ENCODE data around the gene LAMTOR2.

LAMTOR2 gene

GRCh38 chr1:156074661-156075060 is 20.1 kb downstream of the LAMTOR2 start:
- DNase-seq, result no peak

GRCh38 chr1:156075162-156075561 is 20.6 kb downstream of the LAMTOR2 start:
- no peak for DNase-seq

DNA sequence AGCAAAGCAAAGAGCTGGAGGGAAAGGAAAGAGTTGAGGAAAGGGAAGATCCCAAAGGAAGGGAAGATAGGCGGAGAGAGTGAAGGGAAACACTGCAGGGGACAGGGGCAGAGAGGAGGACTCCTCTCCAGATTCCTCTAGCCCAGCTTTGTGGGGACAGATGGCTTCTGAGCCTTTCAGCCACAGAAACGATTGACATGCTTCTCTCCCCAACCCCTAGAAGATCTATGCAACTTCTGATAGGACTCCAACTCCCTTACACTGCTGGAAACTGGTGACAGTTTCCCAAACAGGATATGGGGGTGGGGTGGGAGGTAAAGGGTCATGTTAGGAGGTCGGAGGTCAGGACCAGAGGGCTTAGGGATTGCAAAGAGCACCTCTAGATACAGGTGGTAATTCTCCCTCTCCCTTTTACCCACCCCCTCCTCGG is 21.2 kb downstream of the LAMTOR2 start:
- no peak for DNase-seq

GRCh38 chr1:156076609-156077429 is 22.2 kb downstream of the LAMTOR2 start:
- peak in 4 of 58 donors; percentile 8 to 10 (median 9) for DNase-seq

DNA sequence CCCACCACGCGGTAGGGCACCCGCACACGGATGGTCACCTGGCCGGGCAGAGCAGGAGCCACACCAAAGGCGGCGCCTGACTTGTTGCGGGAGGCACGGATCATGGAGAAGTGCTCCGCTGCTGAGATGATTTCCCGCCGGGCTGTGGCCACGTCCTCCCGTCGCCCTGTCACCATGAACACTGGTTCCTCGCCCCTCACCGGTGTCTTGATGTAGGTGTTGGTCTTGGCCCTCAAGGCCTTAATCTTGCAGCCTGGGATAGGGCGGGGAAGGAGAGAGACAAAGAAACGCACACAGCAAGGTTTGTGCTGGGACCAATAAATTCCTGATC is 22.8 kb downstream of the LAMTOR2 start:
- DNase-seq, result no peak

DNA sequence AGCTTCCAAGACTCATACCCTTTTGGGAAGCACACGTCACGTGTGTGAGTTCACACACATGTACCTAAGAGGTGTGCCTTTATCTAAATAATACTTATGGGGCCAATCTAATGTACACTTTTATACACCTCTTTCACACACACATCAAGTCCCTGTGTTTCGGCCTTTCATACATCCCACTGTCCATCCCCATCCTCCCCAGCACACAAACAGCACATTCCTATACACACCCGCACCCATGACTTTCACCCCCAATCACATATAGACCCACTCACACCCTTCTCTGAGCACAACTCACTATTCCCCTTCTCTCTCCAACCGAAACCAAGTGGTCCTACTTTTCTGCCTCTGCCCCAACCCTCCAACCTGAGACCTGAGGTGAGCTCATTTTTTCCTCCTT is 24.1 kb downstream of the LAMTOR2 start:
- DNase-seq, result no peak

DNA sequence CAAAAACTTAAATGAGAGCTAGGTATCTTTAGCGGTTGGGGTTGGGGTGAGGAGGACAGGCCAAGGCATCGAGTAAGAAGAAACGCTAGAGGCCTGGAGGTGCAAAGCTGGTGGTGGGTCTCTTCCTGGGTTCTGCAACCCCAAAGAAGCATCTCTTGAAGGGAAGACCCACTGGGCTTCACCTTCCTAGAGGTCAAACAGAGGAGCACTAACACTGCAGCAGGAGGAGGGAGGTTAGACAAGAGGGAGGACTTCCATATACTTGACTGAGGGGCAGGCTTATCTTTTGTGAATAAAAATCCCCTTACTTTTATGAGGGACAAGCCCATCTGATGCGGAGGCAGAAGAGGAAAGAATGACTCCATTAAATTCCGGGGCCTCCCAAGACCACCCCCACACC is 25.2 kb downstream of the LAMTOR2 start:
- DNase-seq, result no peak

DNA sequence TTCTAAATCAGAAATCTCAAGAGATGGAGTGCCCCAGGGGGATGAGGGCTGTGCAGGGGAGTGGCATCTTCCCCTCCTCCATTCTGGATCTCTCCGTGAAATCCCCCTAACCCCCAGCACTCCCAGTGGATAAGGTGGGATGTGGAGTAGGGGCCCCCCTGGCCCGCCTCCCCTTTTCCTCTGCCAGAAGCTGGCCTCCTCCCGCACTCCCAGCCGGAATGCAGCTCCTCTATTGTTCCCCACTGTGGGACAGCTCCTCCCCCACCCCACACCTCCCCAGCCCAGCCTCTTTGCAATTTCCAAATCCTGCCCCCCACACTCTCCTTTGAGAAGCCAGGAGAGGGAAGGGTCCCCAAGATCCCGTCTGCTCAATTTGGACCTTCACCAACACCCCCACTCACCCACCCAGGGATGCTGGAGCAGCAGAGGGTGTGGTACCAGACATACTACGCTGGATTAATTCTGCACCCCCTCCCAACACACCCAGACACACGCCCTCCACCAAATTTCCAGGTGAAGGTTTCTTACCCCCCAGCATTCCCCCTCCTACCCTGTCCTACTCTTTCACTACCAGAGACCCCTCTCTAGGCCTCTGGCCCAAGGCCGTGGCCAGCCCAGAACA is 25.8 kb downstream of the LAMTOR2 start:
- no peak for DNase-seq

DNA sequence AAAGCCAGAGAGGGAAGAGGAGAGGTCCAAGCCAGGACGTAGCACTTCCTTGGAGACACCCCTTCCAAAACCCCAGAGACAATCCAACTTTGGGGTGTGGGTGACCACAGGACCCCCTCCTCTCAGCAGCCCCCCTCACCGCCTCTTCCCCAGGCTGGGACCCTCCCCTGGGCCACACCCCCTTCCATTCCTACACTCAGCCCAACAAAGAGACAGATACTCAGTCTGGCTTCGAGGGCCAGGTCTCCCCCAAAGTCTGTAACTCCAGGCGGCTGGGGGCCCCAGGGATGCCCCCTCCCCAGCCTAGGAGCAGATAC is 26.2 kb downstream of the LAMTOR2 start:
- DNase-seq, result no peak

DNA sequence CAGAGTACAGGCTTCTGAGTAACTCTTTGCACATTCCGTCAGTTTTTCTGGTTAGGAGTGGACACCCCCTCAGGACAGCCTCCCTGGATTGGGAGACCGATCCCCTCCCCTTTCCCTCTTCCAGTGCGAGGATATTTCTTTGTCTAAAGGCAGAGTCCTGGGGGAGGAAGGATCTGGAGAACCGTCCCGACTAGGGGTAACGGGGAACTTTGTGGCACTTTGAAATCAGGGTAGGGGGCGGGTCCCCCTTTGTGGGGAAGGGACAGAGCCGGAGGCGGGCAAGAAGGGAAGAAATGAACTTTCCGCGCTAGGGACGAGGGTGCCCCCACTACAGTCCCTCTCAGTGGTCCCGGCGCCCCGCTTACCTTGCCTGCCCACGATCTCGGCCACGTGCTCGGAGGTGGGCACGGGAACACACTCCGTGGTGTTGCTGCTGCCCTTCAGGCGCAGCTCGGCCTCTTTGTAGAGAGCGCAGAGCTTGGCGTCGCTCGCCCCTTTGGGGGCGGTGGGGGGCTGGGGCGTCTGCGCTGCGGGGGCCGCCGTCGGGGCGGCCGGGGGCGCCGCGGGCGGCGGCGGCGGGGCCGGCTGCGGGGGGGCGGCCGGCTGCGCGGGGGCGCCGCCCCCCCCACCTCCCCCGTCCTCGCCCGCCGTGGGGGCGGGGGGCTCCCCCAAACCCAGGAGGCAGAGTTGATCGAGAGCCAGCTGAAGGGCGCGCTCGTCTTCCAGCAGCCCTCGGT is 26.8 kb downstream of the LAMTOR2 start:
- peak in 1 of 58 donors; percentile 19 for DNase-seq

DNA sequence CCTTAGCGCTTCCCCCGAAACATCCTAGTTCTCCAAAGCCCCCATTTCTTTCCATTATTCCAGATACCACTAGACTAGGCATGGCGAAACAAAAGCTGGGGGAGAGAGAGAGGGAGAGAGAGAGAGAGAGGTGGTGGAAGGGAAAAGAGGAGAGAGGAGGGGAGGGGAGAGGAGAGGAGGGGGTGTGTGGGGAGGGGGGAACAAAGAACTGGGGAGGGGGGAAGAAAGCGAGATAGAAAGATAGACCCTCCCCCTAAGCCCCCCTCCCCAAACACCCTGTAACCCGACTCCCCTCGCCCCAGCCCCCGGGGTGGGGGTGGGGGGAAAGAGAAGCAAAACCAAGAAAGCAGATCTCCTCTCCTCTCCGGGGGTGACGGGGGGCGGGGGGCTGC is 27.3 kb downstream of the LAMTOR2 start:
- DNase-seq, result no peak

- peak in 56 of 58 donors; percentile 13 to 80 (median 64) for DNase-seq
These were observed 27.9 kb downstream of the LAMTOR2 start, which contains the start of gene MEX3A for GRCh38 chr1:156082309-156083091. Gene MEX3A, minus strand, starts transcription at chr1:156082465. Its CDS starts 467 bp downstream, at chr1:156081998.

DNA sequence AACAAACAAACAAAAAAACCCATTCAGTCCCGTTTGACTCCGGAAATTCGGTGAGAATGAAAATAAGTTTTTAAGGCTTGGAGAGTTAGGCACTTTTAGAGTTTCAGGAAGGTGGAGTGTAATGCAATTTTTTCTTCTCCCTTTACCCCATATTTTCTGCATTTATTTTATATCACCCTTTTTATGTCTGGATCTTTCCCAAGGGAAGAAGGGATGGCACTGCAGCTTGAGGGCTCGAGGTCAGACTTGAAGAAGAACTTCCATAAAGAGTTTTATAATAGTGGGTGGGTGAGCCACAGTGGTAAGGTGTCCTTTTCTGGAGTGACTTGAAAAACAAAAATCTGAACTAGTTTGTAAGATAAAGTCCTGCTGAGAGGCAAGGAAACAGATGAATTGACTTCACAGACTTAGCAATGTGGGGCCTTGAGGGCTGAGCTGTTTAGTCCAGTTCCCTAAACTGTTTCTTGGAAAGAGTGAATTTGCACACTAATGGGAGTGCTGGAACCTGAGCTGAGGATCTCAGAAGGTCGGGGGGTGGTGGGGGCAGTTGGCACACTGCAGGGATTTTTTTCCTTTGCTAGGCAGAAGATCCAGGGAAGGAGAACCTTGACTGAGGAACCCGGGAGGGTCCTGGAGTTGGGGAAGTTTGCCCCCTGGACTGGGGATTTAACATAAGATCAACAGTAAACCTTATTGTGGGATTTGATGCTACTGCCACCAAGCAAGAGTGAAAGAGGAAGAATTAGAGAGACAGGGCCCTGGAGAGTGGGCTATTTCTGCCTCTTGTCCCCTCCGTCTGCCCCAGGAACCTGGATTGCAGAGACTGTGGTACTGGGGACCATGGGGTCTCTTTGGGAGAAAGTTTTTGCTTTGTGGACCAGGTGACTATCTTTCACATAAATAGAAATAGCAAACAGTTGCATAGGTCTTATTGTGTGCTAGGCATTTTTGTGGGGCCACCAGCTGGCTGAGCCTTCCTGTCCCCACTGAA is 29.5 kb downstream of the LAMTOR2 start:
- no peak for DNase-seq

DNA sequence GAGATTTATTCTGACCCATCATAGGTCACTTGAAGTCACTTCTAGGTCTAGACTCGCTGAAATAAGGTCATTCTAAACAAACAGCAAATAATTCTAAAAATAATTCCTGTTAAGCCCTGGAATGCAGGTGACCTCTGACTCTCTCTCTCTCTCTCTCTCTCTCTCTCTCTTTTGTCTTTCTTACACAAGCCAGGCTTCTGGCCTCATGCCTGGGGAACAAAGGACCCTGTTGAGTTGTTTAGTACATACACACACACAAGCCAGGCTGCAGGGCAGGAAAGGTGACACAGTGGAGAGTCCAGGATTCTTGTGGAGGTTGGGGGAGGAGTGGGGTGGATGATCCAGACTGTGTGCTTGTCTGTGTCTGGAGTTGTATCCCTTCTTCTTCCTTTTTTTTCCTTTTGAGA is 31.7 kb downstream of the LAMTOR2 start:
- DNase-seq, result no peak

- no peak for DNase-seq
These were observed 35.1 kb downstream of the LAMTOR2 start for GRCh38 chr1:156089704-156090103.

- peak in 2 of 58 donors; percentile 13 to 19 for DNase-seq
These were observed 35.7 kb downstream of the LAMTOR2 start for GRCh38 chr1:156090138-156090839.

DNA sequence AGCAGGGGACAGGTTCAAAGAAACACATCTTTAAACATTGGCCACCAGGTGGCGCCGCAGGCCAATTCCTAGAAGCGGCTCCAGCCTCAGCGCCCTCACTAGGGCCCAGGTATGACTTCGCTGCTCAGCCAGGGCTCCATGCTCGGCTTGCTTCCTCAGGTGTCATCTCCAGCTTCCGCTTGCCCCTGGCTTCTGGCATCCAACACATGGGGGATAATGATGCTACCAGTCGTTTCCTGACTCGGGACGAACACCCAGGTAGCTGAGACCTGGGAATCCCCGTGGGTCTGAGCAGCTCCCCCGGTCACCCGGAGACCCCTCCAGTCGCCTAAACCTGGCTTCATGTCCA is 36.2 kb downstream of the LAMTOR2 start:
- DNase-seq, result peak in 55 of 58 donors; percentile 21 to 90 (median 63)

DNA sequence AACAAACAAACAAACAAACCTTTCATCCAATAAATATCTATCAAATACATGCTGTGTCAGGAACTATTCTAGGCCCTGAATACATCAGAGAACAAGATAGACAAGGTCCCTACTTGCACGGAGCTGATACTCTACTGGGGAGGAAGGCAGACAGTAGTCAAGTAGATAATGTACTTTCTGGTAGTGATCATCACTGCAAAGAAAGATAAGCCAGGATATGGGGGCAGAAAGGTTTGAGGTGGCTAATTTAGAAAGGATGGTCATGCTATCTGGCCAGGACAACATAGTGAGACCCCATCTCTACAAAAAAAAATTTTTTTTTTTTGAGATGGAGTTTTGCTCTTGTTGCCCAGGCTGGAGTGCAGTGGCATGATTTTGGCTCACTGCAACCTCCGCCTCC is 37.0 kb downstream of the LAMTOR2 start:
- DNase-seq, result no peak

GRCh38 chr1:156095906-156096508 is 41.4 kb downstream of the LAMTOR2 start:
- no peak for DNase-seq
